Body of pancreas (tissue), 4 donors: ENCODE measurements around the gene LSM10. TPM values are rescaled to one million over a fixed set of nuclear protein-coding genes. Genes with fewer than 3 reads are reported as not detected.

Experiments
- ATAC-seq: fragments of 150-250 bp; one replicate; pipeline ENCODE4 v1.9.1; 2016
- DNase-seq, 4 donors: peaks; one replicate each; pipeline ENCODE4 v3.0.0-alpha.2; 2019
- H3K27ac ChIP-seq, 4 donors: fragments of 200-600 bp; sonication (generic); 1 replicate in 3 of 4; 2 replicates in 1 of 4; pipeline versions ENCODE4 v1.5.1 to v1.6.1; 2016 to 2019; ENCODE audit warnings: mild to moderate bottlenecking in 1 of 4, mixed read lengths in 1 of 4, moderate library complexity in 1 of 4
- H3K27me3 ChIP-seq, 2 donors: fragments of 200-600 bp; sonication (generic); one replicate each; pipeline ENCODE4 v1.6.0; 2016; ENCODE audit warnings: mild to moderate bottlenecking in 1 of 2
- H3K36me3 ChIP-seq, 2 donors: fragments of 200-600 bp; sonication (generic); replicated peaks in 1 of 2; 2 replicates each; pipeline ENCODE4 v1.5.1; 2016; ENCODE audit warnings: low read depth in 2 of 2; ENCODE audit not compliant: insufficient read depth in 1 of 2
- H3K4me1 ChIP-seq: fragments of 200-600 bp; sonication (generic); one replicate; pipeline ENCODE4 v1.6.0; 2016
- H3K4me3 ChIP-seq, 2 donors: fragments of 200-600 bp; sonication (generic); 1 replicate in 1 of 2; 2 replicates in 1 of 2; pipeline ENCODE4 v1.5.1; 2016 to 2019
- H3K9me3 ChIP-seq, 3 donors: fragments of 200-600 bp; sonication (generic); 1 replicate in 2 of 3; 2 replicates in 1 of 3; pipeline ENCODE4 v1.5.1; 2016
- POLR2A ChIP-seq, 3 donors: fragments of 450-650 bp; IDR thresholded peaks; one replicate each; pipeline ENCODE4 v1.6.1; 2016; ENCODE audit warnings: antibody characterized with exemption in 3 of 3, mild to moderate bottlenecking in 2 of 3
- WGBS, 2 donors: methylation state at CpG; one replicate each; pipeline ENCODE4 v1.1.5; 2017; 5-methylcytosine and 5-hydroxymethylcytosine counted together
- intact Hi-C: fragments of 100-400 bp; cut with DNase I; formaldehyde crosslinking; loops from one replicate; pipeline ENCODE4 v1.15.1; 2023
- total RNA-seq, 2 donors: library from RNA; depleted of rRNA; stranded (reverse); fragments of >200 nt; gene quantifications; one replicate each; pipeline ENCODE4 v1.1.0, GENCODE V29; 2016
- TF ChIP-seq, protein P1 (sequence below), 7 experiments: fragments of 450-650 bp in 4 of 7; fragments of 200-600 bp in 3 of 7; sonication (generic) in 3 of 7; IDR thresholded peaks; one replicate each; pipeline ENCODE4 v1.5.1; 2016 to 2019; ENCODE audit warnings: antibody characterized with exemption in 7 of 7

The LSM10 gene
- total RNA-seq, 2 donors from 2014 or later, result 12.2 to 21.8 TPM

DNA sequence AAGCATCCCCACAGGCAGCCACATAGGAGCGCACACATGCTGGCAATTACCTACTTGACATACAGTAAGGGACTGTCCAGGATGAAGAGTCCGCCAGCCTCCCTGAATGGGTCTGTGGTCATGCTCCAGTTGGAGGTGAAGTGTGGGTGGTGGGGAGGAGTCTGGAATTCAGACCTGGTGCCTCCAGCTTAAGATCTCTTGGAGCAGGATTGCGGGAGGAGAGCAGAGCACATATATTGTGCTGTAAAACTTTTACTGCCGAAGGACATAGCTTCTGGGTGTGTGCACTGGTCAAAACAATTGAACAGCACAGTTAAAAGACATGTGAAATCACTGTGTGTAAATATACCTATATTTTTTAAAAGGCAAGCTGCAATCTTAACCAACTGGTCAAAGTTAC lies 29.9 kb downstream of the LSM10 start:
- Histone ChIP-seq H3K27ac (no peak overlapping the region), H3K4me1 (peaks cover 43% of the 10 kb centered on the region), H3K27me3 (no peaks in the 10 kb centered on the region), H3K36me3 (peaks cover 0 to under 1% of the 10 kb centered on the region in 2 donors), H3K9me3 (no peaks in the 10 kb centered on the region), H3K4me3 (no peak overlapping the region)
- TF ChIP-seq POLR2A (IDR thresholded peaks at IDR 0.05), result no peak
- TF ChIP-seq, protein P1, sequence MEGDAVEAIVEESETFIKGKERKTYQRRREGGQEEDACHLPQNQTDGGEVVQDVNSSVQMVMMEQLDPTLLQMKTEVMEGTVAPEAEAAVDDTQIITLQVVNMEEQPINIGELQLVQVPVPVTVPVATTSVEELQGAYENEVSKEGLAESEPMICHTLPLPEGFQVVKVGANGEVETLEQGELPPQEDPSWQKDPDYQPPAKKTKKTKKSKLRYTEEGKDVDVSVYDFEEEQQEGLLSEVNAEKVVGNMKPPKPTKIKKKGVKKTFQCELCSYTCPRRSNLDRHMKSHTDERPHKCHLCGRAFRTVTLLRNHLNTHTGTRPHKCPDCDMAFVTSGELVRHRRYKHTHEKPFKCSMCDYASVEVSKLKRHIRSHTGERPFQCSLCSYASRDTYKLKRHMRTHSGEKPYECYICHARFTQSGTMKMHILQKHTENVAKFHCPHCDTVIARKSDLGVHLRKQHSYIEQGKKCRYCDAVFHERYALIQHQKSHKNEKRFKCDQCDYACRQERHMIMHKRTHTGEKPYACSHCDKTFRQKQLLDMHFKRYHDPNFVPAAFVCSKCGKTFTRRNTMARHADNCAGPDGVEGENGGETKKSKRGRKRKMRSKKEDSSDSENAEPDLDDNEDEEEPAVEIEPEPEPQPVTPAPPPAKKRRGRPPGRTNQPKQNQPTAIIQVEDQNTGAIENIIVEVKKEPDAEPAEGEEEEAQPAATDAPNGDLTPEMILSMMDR (IDR thresholded peaks at IDR 0.05), result no peak
- WGBS, 2 donors, result 82 to 89% methylated on average over 2 to 4 of the region's 4 CpGs
- DNase-seq, result no peak
- no peak for ATAC-seq
- intact Hi-C loops, result no loop called here

DNA sequence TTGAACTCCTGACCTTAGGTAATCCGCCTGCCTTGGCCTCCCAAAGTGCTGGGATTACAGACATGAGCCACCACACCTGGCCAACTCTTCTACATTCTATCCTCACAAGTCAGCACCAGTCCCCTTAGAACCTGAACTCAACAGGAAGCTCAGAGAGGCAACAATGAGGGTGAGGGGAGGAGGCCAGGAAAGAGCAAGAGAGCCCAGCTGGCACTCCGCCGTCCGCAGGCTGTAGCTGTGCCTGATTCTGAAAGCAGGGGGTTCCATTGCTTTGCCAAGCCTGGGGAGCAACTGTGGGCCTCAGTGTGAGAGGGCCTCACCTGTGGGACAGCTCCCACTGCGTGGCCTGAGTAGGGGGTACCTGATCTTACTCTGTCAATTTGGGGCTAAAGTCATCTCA lies 30.6 kb downstream of the LSM10 start:
- Histone ChIP-seq H3K27ac (no peak overlapping the region), H3K27me3 (no peaks in the 10 kb centered on the region), H3K4me1 (peaks cover 37% of the 10 kb centered on the region), H3K4me3 (no peak overlapping the region), H3K9me3 (no peaks in the 10 kb centered on the region), H3K36me3 (peaks cover 0 to 4% of the 10 kb centered on the region in 2 donors)
- TF ChIP-seq POLR2A (IDR thresholded peaks at IDR 0.05), result no peak
- TF ChIP-seq, protein P1 (IDR thresholded peaks at IDR 0.05), result no peak
- ATAC-seq (no peak), DNase-seq (no peak)
- 86 to 89% methylated on average over 4 to 5 of the region's 5 CpGs for WGBS, 2 donors
- intact Hi-C loops, result no loop called here

DNA sequence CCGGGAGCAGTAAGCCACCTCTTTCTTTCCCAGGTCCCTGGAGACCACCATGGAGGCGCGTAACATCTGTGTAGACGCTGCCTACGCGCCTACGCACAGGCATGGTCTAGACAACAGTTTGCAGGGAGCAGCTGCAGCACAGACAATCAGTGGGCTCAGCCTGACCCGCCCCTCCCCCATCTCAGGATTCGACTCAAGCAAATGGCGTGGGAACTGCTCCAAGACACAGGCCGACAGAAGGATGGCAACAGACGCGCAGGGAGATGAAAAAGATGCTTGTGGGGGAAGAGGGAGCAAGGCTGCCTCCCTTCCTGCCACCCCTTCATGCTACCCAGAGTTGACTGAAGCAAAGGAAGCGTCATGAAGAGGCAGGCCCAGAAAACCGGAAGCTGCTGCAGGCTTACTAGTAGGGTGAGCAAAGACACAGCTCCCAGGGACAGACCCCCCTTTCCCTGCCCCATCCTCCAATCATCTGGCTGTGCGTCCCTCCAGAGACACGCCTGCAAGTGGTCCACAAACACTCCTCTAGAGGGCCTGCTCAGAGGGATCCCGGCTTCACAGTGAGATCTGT lies 31.5 kb downstream of the LSM10 start:
- Histone ChIP-seq H3K4me1 (peaks cover 28% of the 10 kb centered on the region), H3K36me3 (peaks cover 0 to 4% of the 10 kb centered on the region in 2 donors), H3K4me3 (no peak overlapping the region), H3K27ac (peak overlapping the region in 1 of 4 donors; percentile 54), H3K9me3 (no peaks in the 10 kb centered on the region), H3K27me3 (no peaks in the 10 kb centered on the region)
- DNase-seq, result peak in 2 of 4 donors; percentile 17 to 51
- no peak for ATAC-seq
- intact Hi-C loops, result no loop called here
- 68 to 72% methylated on average over 16 to 18 of the region's 18 CpGs for WGBS, 2 donors
- TF ChIP-seq POLR2A (IDR thresholded peaks at IDR 0.05), result no peak
- TF ChIP-seq, protein P1 (IDR thresholded peaks at IDR 0.05), result no peak

DNA sequence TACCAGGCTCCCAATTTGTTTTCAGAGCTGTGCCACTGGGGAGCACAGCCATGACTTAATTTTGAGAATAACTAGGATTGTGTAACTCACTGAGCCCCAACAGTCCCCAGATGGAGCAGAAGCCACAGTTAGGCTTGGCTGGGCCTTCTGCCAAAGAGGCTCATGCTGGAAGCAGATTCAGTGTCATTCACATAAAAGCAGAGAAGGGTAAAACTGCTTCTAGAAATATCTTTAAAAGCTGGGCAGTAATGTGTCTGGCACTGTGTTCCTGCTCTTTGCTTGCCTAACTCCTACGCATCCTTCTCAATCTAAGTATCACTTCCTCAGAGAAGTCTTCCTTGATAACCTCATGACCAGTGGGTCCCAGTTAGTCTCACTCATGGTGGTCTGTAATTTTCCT lies 32.3 kb downstream of the LSM10 start:
- Histone ChIP-seq H3K4me3 (no peak overlapping the region), H3K27ac (peak overlapping the region in 1 of 4 donors; percentile 54), H3K9me3 (no peaks in the 10 kb centered on the region), H3K36me3 (peaks cover 0 to 4% of the 10 kb centered on the region in 2 donors), H3K27me3 (no peaks in the 10 kb centered on the region), H3K4me1 (peaks cover 27% of the 10 kb centered on the region)
- DNase-seq (peak in 2 of 4 donors; percentile 45 to 64), ATAC-seq (no peak)
- TF ChIP-seq POLR2A (IDR thresholded peaks at IDR 0.05), result no peak
- TF ChIP-seq, protein P1 (IDR thresholded peaks at IDR 0.05), result no peak
- intact Hi-C loops, result no loop called here
- 81 to 83% methylated on average over 1 of the region's 1 CpG for WGBS, 2 donors
